Measurements from ENCODE around the gene GRIN3A.

DNA sequence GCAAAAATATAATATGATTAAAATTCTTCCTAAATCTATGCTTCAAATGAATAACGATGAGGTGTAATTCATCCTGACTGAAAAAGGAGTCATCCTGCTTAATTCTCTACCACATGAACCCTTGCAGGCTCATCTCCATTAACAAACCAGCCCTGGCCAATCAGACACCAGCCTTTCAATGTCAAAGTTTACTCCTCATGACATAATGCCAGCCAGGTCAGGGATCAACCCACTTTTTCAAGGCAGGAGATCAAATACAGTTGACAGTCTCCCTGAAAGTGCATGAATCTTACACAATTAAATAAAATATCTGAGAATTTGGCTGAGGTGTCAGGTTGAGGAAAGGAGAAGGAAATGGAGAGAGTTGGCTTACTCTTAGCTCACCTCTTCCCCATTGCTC, 7.0 kb downstream of the GRIN3A start:
- TF ChIP-seq GATA2 (IDR thresholded peaks at IDR 0.05; ENCODE audit: low read depth, low read length) (no peak), GATA3 (IDR thresholded peaks at IDR 0.05; ENCODE audit: low read depth, low read length) (no peak)
